ENCODE measurements around the gene KIAA0825.

DNA sequence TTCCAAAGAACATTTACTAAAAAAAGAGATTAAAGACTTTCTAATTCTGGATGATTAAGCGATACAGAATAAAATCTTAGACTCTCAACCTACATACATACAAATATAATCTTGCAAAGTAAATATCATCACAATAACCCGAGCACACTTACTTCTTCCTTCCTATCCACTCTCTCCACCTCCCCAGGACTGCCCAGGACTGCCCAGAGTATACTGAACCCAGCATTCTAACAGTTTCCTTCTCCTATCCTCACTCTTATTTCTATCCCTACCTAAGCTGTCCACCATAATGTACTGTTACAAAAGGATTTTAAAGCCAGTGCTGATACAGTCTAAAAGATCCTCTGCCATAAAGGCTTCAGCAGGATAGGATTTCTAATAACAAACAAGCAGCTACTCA is 463.7 kb downstream of the KIAA0825 start:
- TF ChIP-seq EZH2 (IDR thresholded peaks at IDR 0.05; ENCODE audit: borderline replicate concordance, low read length) = no peak
- TF ChIP-seq, protein P1, sequence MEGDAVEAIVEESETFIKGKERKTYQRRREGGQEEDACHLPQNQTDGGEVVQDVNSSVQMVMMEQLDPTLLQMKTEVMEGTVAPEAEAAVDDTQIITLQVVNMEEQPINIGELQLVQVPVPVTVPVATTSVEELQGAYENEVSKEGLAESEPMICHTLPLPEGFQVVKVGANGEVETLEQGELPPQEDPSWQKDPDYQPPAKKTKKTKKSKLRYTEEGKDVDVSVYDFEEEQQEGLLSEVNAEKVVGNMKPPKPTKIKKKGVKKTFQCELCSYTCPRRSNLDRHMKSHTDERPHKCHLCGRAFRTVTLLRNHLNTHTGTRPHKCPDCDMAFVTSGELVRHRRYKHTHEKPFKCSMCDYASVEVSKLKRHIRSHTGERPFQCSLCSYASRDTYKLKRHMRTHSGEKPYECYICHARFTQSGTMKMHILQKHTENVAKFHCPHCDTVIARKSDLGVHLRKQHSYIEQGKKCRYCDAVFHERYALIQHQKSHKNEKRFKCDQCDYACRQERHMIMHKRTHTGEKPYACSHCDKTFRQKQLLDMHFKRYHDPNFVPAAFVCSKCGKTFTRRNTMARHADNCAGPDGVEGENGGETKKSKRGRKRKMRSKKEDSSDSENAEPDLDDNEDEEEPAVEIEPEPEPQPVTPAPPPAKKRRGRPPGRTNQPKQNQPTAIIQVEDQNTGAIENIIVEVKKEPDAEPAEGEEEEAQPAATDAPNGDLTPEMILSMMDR (IDR thresholded peaks at IDR 0.05; ENCODE audit: low read length) = no peak
